Prostate gland (tissue), 2 donors: ENCODE data around the gene KIF26B.

Experiments
- POLR2AphosphoS5 ChIP-seq: sonication (generic); formaldehyde crosslinking; IDR thresholded peaks from one replicate; pipeline ENCODE4 v1.6.1; 2017; ENCODE audit warnings: antibody characterized with exemption
- TF ChIP-seq, protein P1 (sequence below), 4 experiments: fragments of 200-600 bp in 2 of 4; fragments of 450-650 bp in 2 of 4; sonication (generic) in 2 of 4; IDR thresholded peaks; 1 replicate in 3 of 4; 2 replicates in 1 of 4; pipeline ENCODE4 v1.5.1; 2016 to 2019; ENCODE audit warnings: antibody characterized with exemption in 4 of 4, mild to moderate bottlenecking in 2 of 4, moderate library complexity in 2 of 4

DNA sequence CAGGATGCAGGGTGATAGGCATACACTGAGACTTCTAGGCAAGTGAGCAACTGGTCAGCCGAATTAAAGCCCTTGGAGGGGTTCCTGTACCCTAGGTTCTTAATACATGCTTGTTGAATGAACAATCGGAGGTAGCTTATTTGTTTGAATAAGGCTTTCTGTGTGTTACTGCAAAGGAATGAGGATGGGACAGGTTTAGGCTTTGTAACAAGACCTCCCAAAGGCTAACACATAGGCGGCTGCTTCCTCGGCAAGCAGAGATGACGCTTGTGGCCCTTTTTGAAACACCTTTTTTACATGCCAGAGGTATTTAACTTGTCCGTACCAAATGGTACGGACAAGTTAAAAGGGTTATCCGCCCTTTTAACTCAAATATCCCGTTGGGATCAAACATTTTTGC, 511.6 kb downstream of the KIF26B start:
- TF ChIP-seq, protein P1, sequence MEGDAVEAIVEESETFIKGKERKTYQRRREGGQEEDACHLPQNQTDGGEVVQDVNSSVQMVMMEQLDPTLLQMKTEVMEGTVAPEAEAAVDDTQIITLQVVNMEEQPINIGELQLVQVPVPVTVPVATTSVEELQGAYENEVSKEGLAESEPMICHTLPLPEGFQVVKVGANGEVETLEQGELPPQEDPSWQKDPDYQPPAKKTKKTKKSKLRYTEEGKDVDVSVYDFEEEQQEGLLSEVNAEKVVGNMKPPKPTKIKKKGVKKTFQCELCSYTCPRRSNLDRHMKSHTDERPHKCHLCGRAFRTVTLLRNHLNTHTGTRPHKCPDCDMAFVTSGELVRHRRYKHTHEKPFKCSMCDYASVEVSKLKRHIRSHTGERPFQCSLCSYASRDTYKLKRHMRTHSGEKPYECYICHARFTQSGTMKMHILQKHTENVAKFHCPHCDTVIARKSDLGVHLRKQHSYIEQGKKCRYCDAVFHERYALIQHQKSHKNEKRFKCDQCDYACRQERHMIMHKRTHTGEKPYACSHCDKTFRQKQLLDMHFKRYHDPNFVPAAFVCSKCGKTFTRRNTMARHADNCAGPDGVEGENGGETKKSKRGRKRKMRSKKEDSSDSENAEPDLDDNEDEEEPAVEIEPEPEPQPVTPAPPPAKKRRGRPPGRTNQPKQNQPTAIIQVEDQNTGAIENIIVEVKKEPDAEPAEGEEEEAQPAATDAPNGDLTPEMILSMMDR (IDR thresholded peaks at IDR 0.05), result no peak
- TF ChIP-seq POLR2AphosphoS5, result no peak
